Tibial artery (tissue), 4 donors: ENCODE measurements around the gene PTPRD.

ENCODE experiments used
- DNase-seq, 2 donors: peaks; one replicate each; pipeline ENCODE4 v3.0.0-alpha.2; 2019
- H3K27ac ChIP-seq, 2 donors: fragments of 200-600 bp; sonication (generic) in 1 of 2; 1 replicate in 1 of 2; 2 replicates in 1 of 2; pipeline ENCODE4 v1.5.1; 2018 to 2019; ENCODE audit warnings: mild to moderate bottlenecking in 1 of 2
- H3K27me3 ChIP-seq, 2 donors: fragments of 200-600 bp; sonication (generic) in 1 of 2; one replicate each; pipeline versions ENCODE4 v1.5.1 to v1.6.0; 2016 to 2019
- H3K36me3 ChIP-seq, 3 donors: fragments of 200-600 bp; sonication (generic) in 2 of 3; one replicate each; pipeline ENCODE4 v1.5.1; 2016 to 2019; ENCODE audit warnings: mild to moderate bottlenecking in 2 of 3
- H3K4me1 ChIP-seq, 4 donors: fragments of 200-600 bp; sonication (generic) in 2 of 4; 1 replicate in 3 of 4; 2 replicates in 1 of 4; pipeline ENCODE4 v1.5.1; 2016 to 2019
- H3K4me3 ChIP-seq, 2 donors: fragments of 200-600 bp; sonication (generic) in 1 of 2; 1 replicate in 1 of 2; 2 replicates in 1 of 2; pipeline ENCODE4 v1.5.1; 2018 to 2019; ENCODE audit warnings: mild to moderate bottlenecking in 2 of 2
- H3K9me3 ChIP-seq, 3 donors: fragments of 200-600 bp; sonication (generic) in 1 of 3; one replicate each; pipeline ENCODE4 v1.5.1; 2016 to 2019
- CTCF ChIP-seq, 2 experiments: fragments of 200-600 bp in 1 of 2; fragments of 450-650 bp in 1 of 2; IDR thresholded peaks; one replicate each; pipeline ENCODE4 v1.5.1; 2017 to 2019; ENCODE audit warnings: antibody characterized with exemption in 2 of 2, mild to moderate bottlenecking in 1 of 2, moderate library complexity in 1 of 2
- intact Hi-C: fragments of 100-400 bp; cut with DNase I; formaldehyde crosslinking; loops from one replicate; pipeline ENCODE4 v1.15.0; 2023; ENCODE audit warnings: low total_unique reads

Gene PTPRD

DNA sequence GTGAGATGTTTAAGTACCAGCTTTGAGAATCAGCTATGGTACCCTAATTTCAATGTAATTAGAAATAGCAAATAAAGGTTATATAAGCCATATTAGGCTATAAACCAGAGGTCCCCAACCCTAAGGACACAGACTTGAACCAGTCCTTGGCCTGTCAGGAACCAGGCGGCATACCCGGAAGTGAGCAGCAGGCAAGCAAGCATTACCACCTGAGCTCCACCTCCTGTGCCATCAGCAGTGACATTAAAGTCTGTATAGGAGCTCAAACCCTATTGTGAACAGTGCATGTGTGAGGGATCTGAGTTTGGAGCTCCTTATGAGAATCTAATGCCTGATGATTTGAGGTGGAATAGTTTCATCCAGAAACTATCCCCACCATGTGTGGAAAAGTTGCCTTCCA, 1009.5 kb downstream of the PTPRD start:
- TF ChIP-seq CTCF (IDR thresholded peaks at IDR 0.05): no peak
- Histone ChIP-seq H3K4me1 (peaks cover 0 to 8% (median 0%) of the 10 kb centered on the region in 4 donors), H3K36me3 (no peaks in the 10 kb centered on the region), H3K27me3 (no peaks in the 10 kb centered on the region), H3K4me3 (no peak overlapping the region), H3K9me3 (no peaks in the 10 kb centered on the region), H3K27ac (no peak overlapping the region)
- intact Hi-C loops: no loop called here
- DNase-seq: no peak

DNA sequence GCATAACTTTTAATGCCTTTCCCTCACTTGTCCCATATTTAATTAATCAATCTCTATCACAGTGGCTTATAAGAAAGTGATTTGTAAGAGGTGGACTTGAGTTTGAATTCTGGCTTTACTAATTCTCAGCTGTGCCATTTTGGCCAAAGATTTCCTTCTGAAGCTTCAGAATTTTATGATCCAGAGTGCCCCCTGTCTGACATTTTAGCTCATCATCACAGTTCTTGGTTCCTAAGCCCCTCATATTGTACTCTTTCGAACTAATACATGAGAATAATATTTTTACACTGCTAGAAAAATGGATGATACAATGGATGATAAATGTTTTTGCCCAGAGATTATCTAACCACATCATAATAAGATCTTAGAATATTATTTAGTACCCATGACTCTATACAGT, 1014.1 kb downstream of the PTPRD start:
- H3K27me3 ChIP-seq: no peaks in the 10 kb centered on the region
- no peaks in the 10 kb centered on the region for H3K4me1 ChIP-seq
- H3K36me3 ChIP-seq: no peaks in the 10 kb centered on the region
- intact Hi-C loops: no loop called here
- no peak overlapping the region for H3K27ac ChIP-seq
- no peak for DNase-seq
- H3K9me3 ChIP-seq: no peaks in the 10 kb centered on the region
- TF ChIP-seq CTCF (IDR thresholded peaks at IDR 0.05): no peak
- H3K4me3 ChIP-seq: no peak overlapping the region

GRCh38 chr9:9592104-9592503, 1020.7 kb downstream of the PTPRD start:
- Histone ChIP-seq H3K4me3 (no peak overlapping the region), H3K27ac (no peak overlapping the region), H3K27me3 (no peaks in the 10 kb centered on the region), H3K4me1 (no peaks in the 10 kb centered on the region), H3K9me3 (no peaks in the 10 kb centered on the region), H3K36me3 (no peaks in the 10 kb centered on the region)
- intact Hi-C loops: no loop called here
- no peak for TF ChIP-seq CTCF (IDR thresholded peaks at IDR 0.05)
- DNase-seq: no peak

DNA sequence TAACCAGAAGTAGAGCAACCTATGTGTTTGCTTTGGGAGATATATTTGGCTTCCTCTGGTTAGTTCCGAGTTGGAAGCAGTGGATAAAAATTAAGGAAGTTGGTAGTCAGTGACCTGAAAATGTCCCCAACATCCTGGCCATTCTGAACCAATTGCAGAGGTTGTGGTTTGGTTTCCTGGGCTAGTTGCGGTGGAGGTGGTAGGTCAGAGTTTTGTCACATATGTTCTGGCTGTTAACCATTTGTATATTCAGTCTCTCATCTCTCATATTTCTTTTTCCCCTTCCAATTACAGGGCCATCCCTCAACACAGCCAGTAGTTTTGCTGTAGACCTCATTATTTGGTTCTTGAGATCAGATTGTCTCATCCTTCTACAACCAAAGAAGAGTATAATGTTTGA, 1026.9 kb downstream of the PTPRD start:
- no peak for TF ChIP-seq CTCF (IDR thresholded peaks at IDR 0.05)
- Histone ChIP-seq H3K27me3 (no peaks in the 10 kb centered on the region), H3K27ac (no peak overlapping the region), H3K9me3 (no peaks in the 10 kb centered on the region), H3K4me3 (no peak overlapping the region), H3K36me3 (no peaks in the 10 kb centered on the region), H3K4me1 (no peaks in the 10 kb centered on the region)
- DNase-seq: no peak
- intact Hi-C loops: no loop called here

DNA sequence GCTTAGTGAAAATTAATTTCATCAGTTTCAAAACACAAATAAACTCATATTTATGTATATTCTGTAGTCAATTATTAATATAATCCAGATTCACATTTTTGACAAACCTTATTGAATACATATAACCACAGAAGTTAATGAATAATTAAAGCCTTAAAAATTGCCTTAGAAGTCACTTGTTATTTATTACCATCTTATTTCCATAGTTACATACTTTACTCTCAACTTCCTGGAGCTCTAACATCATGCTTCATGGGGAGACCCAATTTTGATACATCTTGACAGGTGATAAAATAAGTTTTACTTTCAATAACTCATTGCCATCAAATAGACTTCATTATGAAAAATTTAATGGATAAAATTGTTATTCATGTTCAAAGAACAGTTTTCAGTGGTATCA, 1038.7 kb downstream of the PTPRD start:
- Histone ChIP-seq H3K9me3 (no peaks in the 10 kb centered on the region), H3K4me1 (no peaks in the 10 kb centered on the region), H3K4me3 (no peak overlapping the region), H3K27me3 (no peaks in the 10 kb centered on the region), H3K36me3 (no peaks in the 10 kb centered on the region), H3K27ac (no peak overlapping the region)
- intact Hi-C loops: no loop called here
- no peak for DNase-seq
- no peak for TF ChIP-seq CTCF (IDR thresholded peaks at IDR 0.05)

DNA sequence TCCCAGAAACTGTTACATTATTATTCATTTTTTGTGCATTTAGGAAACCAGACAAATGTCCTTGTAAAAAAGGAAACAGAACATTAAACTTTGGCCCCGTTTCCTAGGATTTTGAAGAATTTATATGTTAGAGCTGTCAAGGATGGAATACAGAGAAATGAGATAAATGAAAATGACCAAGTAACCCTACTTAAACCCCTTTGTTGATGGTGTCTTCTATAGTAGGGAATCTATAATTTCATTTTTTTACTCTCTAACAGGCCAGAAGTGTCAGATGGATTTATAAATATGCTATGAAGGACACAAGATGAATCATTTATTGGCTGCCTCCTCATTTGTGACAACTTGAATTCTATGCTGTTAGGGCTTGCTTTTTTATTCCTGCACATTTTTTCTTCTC, 1047.1 kb downstream of the PTPRD start:
- DNase-seq: no peak
- H3K9me3 ChIP-seq: no peaks in the 10 kb centered on the region
- H3K27ac ChIP-seq: no peak overlapping the region
- H3K27me3 ChIP-seq: no peaks in the 10 kb centered on the region
- H3K4me3 ChIP-seq: no peak overlapping the region
- TF ChIP-seq CTCF (IDR thresholded peaks at IDR 0.05): no peak
- intact Hi-C loops: no loop called here
- H3K4me1 ChIP-seq: no peaks in the 10 kb centered on the region
- no peaks in the 10 kb centered on the region for H3K36me3 ChIP-seq
